GM21737 (cell line): ENCODE data around the gene PTPDC1.
"Not testable (repeated sequence)": the region's sequence is repeated elsewhere in the genome, so short reads cannot be mapped to it uniquely, and the experiment has no call there.

Source experiments
- ATAC-seq: cut with Tn5 transposase; IDR thresholded peaks from one replicate; pipeline ENCODE4 v1.9.1; 2021; ENCODE audit warnings: mild to moderate bottlenecking, moderate library complexity; ENCODE audit not compliant: unreplicated experiment

Gene PTPDC1

GRCh38 chr9:94086486-94087345 lies 2.5 kb downstream of the PTPDC1 start:
- ATAC-seq, result no peak

- ATAC-seq, result not testable (repeated sequence)
These were observed 10.2 kb downstream of the PTPDC1 start for GRCh38 chr9:94094219-94095145.

GRCh38 chr9:94096819-94097577 lies 12.7 kb downstream of the PTPDC1 start:
- no peak for ATAC-seq

- ATAC-seq, result no peak
These were observed 13.6 kb downstream of the PTPDC1 start for GRCh38 chr9:94097788-94098414.

GRCh38 chr9:94100152-94100879 lies 16.1 kb downstream of the PTPDC1 start:
- ATAC-seq, result no peak

GRCh38 chr9:94101162-94101853 lies 17.0 kb downstream of the PTPDC1 start:
- no peak for ATAC-seq

- ATAC-seq, result no peak
These were observed 24.3 kb downstream of the PTPDC1 start for GRCh38 chr9:94108584-94108983.

GRCh38 chr9:94110821-94111252 lies 26.6 kb downstream of the PTPDC1 start:
- ATAC-seq, result no peak

- ATAC-seq, result no peak
These were observed 27.2 kb downstream of the PTPDC1 start for GRCh38 chr9:94111446-94111845.

- ATAC-seq, result no peak
These were observed 28.6 kb downstream of the PTPDC1 start for GRCh38 chr9:94112716-94113465.

- ATAC-seq, result not testable (repeated sequence)
These were observed 35.8 kb downstream of the PTPDC1 start for GRCh38 chr9:94120088-94120487.

- ATAC-seq, result no peak
These were observed 36.7 kb downstream of the PTPDC1 start for GRCh38 chr9:94120854-94121376.

- no peak for ATAC-seq
These were observed 42.6 kb downstream of the PTPDC1 start for GRCh38 chr9:94126844-94127243.

- no peak for ATAC-seq
These were observed 43.5 kb downstream of the PTPDC1 start for GRCh38 chr9:94127806-94128205.

GRCh38 chr9:94128580-94128979 lies 44.3 kb downstream of the PTPDC1 start:
- no peak for ATAC-seq

GRCh38 chr9:94134629-94135028 lies 50.4 kb downstream of the PTPDC1 start:
- no peak for ATAC-seq

GRCh38 chr9:94135222-94135621 lies 51.0 kb downstream of the PTPDC1 start:
- no peak for ATAC-seq
